A673 (cell line): ENCODE data around the gene C13orf46.

ENCODE experiments used
- EZH2 ChIP-seq: fragments of 200-600 bp; sonication (generic); IDR thresholded peaks from 2 replicates; pipeline ENCODE4 v1.6.1; 2017; ENCODE audit warnings: borderline replicate concordance, low read depth, mild to moderate bottlenecking, mixed read lengths, antibody characterized with exemption, low read length; ENCODE audit not compliant: poor library complexity, severe bottlenecking
- TF ChIP-seq, protein P1 (sequence below): fragments of 300-800, 200-600 bp; sonication (generic); conservative IDR thresholded peaks from 2 replicates; pipeline ENCODE4 v1.5.1; 2017; ENCODE audit warnings: low read depth, mild to moderate bottlenecking, antibody characterized with exemption, low read length, moderate library complexity, mixed read lengths

- TF ChIP-seq EZH2 = no peak
- TF ChIP-seq, protein P1, sequence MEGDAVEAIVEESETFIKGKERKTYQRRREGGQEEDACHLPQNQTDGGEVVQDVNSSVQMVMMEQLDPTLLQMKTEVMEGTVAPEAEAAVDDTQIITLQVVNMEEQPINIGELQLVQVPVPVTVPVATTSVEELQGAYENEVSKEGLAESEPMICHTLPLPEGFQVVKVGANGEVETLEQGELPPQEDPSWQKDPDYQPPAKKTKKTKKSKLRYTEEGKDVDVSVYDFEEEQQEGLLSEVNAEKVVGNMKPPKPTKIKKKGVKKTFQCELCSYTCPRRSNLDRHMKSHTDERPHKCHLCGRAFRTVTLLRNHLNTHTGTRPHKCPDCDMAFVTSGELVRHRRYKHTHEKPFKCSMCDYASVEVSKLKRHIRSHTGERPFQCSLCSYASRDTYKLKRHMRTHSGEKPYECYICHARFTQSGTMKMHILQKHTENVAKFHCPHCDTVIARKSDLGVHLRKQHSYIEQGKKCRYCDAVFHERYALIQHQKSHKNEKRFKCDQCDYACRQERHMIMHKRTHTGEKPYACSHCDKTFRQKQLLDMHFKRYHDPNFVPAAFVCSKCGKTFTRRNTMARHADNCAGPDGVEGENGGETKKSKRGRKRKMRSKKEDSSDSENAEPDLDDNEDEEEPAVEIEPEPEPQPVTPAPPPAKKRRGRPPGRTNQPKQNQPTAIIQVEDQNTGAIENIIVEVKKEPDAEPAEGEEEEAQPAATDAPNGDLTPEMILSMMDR = no peak
Observed at GRCh38 chr13:113931841-113932459, 41.9 kb downstream of the C13orf46 start.
